Fibroblast of the aortic adventitia (primary cell): Measurements from ENCODE around the gene ANXA5. TPM values are rescaled to one million over a fixed set of nuclear protein-coding genes. Genes with fewer than 3 reads are reported as not detected.

Source experiments
- DNase-seq: peaks from one replicate; pipeline ENCODE4 v3.0.0-alpha.2; 2010; ENCODE audit warnings: low read depth
- H3K4me3 ChIP-seq: 2 replicates; pipeline ENCODE4 v1.5.1; 2011; ENCODE audit warnings: low read depth, mild to moderate bottlenecking, control low read depth, low read length, moderate library complexity
- CTCF ChIP-seq: IDR thresholded peaks from 2 replicates; pipeline ENCODE4 v1.5.1; 2011; ENCODE audit warnings: mild to moderate bottlenecking, low read length, control low read depth, inconsistent platforms; ENCODE audit not compliant: insufficient read depth
- total RNA-seq: library from RNA; depleted of rRNA; stranded (reverse); fragments of >200 nt; gene quantifications from 2 replicates; pipeline ENCODE4 v1.2.3, GENCODE V29; 2012; ENCODE audit warnings: low replicate concordance

Gene ANXA5
- total RNA-seq, 1 donor, result 1,355 TPM

- no peak for TF ChIP-seq CTCF
- H3K4me3 ChIP-seq, result no peak overlapping the region
- DNase-seq, result no peak
Measured at GRCh38 chr4:121685257-121685656, 11.5 kb downstream of the ANXA5 start.

- H3K4me3 ChIP-seq, result no peak overlapping the region
- DNase-seq, result no peak
Measured at GRCh38 chr4:121684561-121684960, 12.2 kb downstream of the ANXA5 start.

GRCh38 chr4:121684016-121684415 lies 12.8 kb downstream of the ANXA5 start:
- no peak for TF ChIP-seq CTCF
- no peak for DNase-seq

More at GRCh38 chr4:121684561-121684960, 12.2 kb downstream of the ANXA5 start:
- no peak for TF ChIP-seq CTCF

GRCh38 chr4:121680571-121680970 lies 16.2 kb downstream of the ANXA5 start:
- no peak overlapping the region for H3K4me3 ChIP-seq
- no peak for DNase-seq
- TF ChIP-seq CTCF, result no peak

More at GRCh38 chr4:121684016-121684415, 12.8 kb downstream of the ANXA5 start:
- no peak overlapping the region for H3K4me3 ChIP-seq

- H3K4me3 ChIP-seq, result no peak overlapping the region
- TF ChIP-seq CTCF, result no peak
- DNase-seq, result no peak
Measured at GRCh38 chr4:121679951-121680350, 16.8 kb downstream of the ANXA5 start.

- H3K4me3 ChIP-seq, result no peak overlapping the region
- no peak for DNase-seq
- no peak for TF ChIP-seq CTCF
Measured at GRCh38 chr4:121679267-121679666, 17.5 kb downstream of the ANXA5 start.

GRCh38 chr4:121677524-121677923 lies 19.3 kb downstream of the ANXA5 start:
- H3K4me3 ChIP-seq, result no peak overlapping the region
- TF ChIP-seq CTCF, result no peak
- DNase-seq, result no peak
